NCI-H82 treated with DMSO at 0.1 percent for 48 hours (cell line): ENCODE measurements around the gene ITGB5.

Experiments
- DNase-seq: peaks from one replicate; lab custom pipeline; 2025; ENCODE audit not compliant: unreplicated experiment; lab: John Stamatoyannopoulos, UW

The ITGB5 gene

DNA sequence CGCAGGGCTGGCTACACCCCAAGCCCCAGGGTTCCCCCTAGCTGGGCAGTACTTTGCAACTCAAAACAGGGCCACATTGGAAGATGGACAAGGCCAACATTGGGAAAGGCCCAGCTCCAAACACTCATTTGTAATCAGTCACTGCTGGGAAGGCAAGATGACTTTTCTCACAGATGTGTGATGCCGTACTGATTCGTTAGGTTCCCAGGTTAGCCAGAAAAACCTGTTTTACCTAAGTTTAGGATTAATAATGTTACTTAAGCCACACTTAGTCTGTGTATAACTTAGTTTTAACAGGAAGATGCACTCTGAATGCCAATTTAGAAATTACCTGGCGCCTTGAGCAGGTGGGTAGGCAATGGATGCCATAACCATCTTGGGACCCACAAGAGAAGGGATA lies 71.0 kb downstream of the ITGB5 start:
- no peak for DNase-seq

DNA sequence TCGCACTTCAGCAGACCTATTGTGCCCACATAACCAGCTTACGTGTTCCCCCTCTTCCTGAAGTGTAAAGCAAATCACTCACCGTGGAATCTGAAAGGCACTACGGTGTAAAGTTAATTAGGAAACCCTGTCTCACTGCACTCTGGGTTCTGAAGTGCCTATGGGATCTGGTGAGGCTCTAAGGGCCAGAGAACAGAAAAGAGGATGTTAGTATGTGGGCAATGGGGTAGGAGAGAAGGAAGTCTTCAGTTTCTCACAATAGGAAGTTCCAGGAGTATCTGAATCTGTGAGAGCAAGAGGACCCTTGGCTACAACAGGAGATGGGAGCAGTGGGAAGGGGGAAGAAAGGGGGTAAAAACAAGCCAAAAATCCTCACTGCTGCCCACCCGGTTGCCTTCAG lies 71.4 kb downstream of the ITGB5 start:
- no peak for DNase-seq

DNA sequence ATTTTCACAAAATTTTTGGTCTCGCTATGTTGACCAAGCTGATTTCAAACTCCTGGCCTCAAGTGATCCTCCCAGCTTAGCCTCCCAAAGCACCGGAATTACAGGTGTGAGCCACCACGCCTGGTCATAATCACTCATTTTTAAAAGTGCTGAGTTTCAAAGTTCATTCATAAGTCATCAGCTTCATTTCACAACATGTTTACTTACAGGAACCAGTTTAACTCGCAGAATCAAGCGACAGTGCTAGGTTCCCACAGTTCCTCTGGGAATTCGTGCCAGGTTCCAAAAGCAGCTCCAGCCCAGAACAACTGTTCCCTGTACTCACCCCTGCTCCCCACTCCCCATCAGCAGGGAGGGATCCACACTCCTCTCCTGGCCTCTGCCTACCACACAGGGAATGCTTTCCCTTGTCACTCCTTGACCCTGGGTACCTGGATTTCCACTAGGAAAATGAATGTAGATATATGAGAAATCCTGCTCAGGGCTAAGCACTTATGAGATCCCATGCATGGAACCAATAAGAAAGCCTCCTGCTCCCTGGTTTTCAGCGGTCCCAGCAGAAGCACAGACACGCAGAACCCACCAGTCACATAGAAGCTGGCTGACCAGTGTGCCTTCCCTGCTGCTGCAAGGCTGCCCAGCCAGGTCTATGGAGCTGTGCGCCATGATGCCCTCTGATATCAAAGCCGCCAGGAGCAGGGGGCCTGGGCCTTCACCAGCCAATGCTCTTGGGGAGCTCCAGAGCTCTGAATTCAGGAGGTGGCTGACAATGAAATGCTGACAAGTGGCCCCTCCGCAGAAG lies 72.3 kb downstream of the ITGB5 start:
- no peak for DNase-seq

DNA sequence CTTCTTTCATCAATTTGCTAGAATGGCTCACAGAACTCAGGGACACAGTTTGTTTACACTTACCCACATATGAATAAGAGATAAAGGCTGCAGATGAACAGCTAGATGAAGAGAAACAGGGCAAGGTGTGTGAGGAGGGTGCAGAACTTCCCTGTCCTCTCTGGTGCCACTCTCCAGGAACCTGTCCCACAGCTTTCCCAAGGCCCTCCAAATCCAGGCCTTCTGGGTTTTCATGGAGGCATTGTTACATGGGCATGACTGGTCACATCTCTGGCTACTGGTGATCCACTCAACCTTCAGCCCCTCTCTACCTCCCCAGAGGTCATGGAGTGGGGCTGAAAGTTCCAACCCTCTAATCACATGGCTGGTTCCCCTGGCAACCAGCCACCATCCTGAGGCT lies 73.6 kb downstream of the ITGB5 start:
- no peak for DNase-seq

DNA sequence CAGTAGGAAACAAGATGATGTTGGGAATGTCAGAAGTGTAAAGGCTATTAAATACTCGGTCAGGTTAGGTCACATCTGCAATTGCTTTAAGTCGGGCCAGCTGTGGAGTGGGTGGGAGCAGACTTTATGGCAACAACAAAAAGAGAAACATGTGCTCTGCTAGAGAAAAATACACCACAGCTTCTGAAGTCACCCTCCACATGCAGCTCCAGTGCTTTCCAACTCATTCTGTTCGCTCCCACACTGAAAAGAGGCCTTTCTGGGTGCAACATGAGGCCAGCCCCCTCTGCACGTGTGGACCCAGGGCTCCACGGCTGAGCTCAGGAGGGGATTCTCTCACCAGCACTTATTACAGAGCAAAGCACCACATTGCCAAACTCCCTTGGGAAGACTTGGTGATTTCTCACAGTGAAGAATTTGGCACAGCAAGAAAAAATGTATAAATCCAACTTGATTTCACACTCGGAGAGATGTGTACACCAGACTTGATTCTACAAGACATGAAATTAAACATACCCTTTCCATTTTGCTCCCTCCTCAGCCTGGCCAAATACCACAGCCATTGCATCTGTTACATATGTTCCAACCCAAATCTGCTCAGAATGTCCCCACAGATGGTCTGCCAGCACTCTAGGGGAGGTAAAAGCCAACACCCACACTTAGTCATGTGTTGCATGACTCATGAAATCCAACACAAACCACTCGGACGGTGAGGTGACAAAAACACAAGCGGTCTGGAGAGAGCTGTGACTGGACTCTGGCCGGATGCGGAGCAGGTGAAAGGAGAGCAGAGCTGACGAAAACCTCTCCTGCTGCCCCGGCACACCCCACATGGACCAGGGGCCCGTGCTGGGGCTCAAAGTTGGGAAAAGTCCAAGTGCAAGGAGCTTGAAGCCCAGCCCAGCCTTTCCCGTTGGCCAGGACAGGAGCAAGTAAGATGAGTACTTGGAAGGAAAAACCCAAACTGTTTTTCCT lies 74.6 kb downstream of the ITGB5 start:
- DNase-seq: no peak

DNA sequence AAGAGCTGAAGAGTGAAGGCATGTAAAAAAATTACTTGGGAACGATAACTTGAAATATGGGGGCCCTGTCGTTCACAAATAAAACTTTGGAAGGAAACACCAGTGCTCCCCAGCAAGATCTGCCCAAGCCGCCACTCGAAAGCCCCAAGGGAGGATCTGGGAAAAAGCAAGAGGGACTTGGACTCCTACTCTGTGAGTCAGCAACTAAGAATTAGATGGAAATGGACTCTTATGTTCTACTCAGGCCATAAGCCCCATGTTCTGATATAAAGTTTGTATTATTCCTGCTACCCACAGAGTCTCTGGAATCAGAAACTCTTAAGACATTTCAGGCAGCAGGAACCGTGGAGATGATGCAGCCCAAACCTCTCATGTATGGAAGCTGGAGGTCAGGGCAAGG lies 75.7 kb downstream of the ITGB5 start:
- no peak for DNase-seq

DNA sequence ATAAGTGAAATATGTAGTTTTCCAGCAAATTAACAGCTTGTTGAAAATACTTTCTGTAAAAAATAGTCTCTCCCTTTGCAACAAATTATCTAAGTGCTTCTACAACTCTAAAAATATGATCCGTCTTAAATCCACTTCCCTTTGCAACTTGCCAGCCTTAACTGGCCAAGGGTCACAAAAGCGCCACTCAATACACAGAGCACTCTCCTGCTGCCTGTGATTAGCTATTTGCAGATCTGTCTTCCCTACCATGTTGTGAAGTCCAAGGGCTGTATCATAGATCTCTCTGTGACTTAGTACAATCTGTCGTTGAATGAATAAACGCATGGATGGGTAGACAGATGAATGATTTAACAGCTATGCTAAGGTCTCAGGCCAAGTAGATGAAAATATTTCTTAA lies 76.2 kb downstream of the ITGB5 start:
- no peak for DNase-seq

DNA sequence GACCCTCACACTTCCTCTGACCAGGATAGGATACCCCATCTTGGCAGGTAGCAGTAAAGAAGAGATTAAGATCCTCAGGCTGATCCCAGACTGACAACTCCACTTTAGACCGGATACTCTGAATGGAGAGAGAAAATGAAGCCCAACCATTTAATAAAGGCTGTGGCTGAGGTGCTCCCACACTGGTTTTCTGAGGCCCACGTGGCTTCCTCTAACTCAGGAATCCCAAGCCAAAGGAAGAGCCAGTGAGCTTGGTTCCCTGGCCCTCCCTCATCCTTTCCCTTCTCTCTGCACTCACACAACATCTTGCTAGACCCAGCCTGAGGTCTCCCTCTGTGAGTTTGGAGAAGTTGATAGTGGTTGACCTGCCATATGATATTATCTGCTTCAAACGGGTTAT lies 78.1 kb downstream of the ITGB5 start:
- DNase-seq: no peak

DNA sequence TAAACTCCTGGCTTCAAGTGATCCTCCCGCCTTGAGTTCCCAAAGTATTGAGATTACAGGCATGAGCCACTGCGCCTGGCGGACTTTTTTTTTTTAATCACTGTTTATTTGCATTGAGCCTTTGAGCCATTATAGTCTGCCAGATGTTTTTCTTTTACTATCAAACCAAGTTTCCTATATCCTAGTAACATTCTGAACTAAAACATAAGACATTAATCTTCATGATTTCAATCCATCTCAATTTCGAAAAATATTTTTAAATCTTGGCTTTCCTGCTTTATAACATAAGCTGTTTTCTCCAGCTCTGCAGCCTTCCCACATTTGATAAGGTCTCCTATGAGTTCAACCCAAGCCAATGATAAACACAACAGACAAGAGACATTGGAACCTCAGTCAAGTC lies 81.5 kb downstream of the ITGB5 start:
- DNase-seq: no peak

DNA sequence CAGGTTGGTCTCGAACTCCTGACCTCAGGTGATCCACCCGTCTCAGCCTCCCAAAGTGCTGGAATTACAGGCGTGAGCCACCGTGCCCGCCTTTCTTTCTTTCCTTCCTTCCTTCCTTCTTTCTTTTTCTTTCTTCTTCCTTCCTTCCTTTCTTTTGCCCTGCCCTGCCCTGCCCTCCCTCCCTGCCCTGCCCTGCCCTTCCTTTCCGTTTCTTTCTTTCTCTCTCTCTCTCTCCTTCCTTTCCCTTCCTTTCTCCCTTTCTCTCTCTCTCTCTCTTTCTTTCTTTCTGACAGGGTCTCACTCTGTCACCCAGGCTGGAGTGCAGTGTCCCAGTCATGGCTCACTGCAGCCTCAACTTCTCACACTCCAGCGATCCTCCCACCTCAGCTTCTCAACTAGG lies 82.3 kb downstream of the ITGB5 start:
- DNase-seq: no peak

DNA sequence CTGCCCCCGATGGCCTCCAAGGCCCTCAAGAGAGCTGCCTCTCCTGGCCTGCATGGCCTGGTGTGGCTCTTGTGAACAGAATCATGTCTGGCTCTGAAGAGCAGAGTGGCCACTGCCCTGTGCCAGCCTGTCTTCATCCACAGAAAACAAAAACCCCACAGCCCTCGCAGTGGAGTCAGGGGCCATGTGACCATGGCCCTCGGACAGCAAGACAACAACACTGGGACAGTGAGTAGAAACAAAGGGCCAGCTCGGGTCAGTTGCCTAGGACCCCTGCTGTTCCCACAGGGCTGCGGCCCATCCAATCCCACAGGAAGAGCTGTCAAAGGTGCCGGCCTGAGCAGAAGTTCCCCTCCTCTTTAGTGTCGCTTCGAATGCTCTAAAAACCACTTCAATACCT lies 84.5 kb downstream of the ITGB5 start:
- no peak for DNase-seq

DNA sequence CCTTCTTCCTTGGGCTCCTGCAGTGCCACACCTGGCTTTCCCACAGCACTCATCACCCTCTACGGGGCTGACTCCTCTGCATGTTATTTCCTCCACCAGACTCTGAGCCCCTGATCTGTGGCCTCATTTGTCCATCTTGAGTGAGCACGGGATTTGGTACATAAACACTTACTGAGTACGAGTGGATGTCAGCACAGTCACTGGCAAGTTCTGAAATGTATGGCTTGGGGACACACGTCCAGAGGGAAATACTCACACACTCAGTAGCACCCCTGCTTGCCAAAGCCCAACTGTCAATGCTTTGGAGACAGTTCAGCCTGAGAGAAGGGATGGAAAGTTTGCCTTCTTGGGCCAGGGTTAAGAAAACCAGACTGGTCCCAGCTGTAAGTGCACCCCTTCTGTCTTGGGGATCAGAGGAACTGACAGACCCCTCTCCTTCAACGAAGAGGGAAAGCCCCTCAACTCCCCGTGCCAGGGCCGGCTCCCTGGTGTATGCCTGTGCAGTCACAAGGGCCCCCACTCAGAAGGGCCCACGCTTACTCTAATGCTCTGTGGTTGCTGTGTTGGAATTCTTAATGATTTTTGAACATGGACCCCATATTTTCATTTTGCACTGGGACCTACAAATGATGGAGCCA lies 85.0 kb downstream of the ITGB5 start:
- DNase-seq: no peak

DNA sequence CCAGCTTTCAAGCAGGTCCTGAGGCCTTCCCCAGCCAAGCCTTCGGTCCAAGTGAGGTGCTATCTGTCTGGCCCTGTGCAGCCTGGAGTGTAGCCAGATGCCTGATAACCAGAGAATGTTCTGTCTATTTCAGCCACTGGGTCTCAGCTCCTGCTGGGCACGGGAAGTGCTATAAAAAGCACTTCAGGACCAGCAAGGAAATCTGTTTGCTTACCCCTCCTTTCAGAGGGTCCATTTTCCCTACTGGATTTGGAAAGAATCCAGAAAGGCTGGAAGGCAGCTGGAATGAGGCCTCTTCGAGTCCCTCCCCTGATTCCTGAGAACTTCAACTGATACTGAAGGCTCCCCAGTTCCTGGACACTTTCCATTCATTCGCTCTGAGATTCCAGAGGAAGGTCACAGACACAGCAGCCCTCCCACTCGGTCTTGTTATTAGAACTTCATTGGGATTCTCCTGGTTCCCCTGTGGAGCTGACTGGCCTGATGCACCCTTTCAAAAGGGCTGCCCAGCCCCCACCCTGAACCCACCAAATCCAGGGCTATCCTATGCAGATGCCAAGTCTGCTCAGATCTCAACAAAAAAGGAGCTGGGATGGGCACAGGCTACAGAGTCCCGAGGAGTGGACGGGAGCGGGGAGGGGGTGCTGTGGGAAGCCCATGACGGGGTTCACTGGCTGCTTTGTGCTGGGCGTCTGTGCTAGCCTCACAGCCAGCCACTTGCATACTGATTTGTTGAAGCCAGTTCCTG lies 86.5 kb downstream of the ITGB5 start:
- no peak for DNase-seq

DNA sequence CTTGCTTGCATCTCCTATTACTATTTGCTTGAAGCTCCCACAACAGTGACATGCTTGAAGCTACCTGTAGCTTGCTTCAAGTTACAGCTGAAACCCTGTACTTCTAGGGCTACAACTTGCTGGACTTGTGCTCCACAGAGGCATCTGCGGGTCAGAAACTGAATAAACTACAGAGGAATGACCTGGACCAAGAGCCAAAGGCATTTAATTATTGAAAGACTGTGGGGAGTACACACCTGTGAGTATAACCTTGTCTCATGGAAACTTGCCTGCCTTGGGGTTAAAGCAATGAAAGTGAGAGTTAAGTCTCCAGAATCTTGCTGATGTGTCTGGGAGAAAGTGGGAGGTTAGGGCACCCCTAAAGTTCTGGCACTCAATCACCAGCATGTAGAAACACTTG lies 87.1 kb downstream of the ITGB5 start:
- DNase-seq: no peak

DNA sequence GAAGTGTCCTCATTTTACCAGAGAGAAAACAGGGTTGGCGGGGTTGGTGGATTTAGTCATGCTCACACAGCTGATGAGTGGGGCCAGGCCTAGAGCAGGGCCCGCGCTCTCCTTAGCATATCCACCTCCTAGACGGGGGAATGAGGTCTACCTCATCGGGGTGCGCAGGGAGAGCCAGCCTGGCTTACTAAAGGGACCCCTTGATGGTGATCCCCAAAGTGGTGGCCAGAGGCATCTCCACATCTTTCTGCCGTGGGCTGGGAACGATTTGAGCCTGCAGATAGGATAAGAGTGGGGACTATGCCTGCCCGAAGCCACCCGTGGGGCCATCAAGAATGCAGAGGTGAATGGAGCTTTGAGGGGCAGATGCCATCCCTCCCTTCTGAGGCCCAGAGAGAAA lies 87.5 kb downstream of the ITGB5 start:
- DNase-seq: no peak

DNA sequence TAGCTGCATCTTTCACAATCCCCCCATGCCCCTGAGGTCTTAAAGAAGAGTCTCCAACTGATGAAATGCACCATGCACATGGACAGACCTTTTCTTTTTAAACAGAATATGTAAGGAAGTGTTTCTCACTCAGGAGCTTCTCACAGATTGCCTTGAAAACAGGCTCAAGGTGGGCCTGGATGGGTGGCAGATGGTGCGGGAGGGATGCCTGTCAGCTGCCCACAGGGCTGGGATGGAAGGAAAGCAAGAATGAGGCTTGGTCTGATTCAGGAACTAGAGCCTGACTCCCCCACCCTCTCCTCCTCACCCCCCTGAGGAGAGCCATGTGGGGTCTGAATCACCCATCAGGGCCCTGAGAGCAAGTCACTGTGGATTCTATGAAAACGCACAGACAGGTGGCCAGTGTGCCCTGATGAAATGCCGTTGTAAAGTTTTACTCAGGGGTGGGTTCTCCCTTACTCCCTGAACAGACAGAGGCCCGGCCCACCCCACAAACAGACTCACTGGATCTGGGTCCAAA lies 89.7 kb downstream of the ITGB5 start:
- DNase-seq: no peak

DNA sequence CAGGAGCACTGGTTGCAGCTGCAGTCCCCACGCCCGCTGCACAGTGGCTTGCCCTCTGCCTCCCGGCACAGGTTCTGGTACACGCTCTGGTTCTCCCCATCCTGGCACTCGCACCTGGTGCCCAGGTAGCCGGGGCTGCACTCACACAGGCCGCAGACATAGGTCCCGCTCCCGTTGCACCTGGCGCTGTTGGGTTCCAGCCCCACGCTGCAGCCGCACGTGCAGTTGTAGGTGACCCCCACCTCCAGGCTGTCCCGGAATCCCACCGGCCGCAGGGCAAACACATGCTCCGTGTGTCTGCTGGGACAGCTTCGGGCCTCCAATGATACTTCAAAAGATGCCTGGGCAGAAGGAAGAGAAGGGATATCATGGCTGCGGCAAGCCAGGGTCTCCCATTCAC lies 90.7 kb downstream of the ITGB5 start:
- no peak for DNase-seq

DNA sequence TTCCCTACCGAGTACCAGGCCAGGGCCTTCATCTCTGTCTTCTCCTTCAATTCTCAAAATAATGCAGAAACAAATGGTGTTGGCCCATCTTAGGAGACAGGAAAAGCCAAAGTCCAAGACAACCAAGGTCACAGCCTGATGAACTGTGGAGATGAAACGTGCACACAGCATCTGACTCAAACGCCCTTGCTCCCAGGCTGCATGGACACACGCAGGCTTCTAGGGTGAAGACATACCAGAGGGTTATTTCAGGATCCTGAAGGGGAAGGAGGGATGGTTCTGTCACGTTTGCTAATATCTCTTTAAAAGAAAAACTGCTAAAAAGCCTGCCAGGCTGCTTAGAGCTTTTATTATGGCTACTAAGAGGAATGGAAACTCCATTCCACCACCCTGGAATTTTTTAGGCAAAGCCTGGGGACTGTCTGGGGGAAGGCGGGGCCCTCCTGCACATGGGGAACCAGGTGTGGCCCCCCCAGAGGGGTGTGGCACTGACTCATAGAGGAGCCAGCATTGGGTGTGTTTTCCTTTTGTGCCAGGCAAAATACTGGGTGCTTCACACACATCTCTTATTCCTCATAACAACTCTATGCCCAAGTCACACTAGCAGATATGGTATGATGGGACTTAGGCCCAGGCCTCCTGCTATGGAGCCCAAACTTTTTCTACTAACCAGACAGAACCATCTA lies 94.0 kb downstream of the ITGB5 start:
- DNase-seq: no peak

DNA sequence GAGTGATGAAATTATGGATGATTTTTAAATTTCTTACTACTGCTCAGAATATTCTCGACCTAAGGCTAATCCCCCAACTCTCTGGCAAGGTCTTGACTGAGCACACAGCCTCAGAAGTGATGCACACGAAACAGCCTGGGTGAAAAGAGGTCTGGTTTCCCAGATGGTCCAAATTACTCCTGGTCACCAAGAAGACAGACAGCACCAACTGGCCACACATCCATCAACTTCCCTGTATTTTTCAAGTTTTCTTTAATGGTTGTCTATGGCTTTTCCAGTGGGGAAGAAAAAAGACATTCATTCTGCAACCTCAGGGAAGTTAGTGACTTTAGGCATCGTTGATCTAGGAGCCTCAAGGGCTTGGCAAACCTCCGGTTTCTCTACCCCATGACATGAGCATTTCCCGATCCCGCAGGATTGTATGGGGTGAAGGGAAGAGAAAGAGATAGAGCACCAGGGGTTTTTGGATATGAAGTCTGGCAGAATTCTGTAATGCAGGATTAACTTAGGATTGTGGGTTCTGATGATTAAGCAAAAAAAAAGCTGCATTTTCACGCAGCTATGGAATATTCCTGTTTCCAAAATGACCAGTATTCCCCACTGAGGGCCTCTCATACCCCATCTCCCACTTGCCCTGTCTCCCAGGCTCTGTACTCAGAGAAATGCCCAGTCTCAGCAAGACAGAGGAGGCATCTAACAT lies 94.7 kb downstream of the ITGB5 start:
- DNase-seq: no peak
